Stomach (tissue), 9 donors: Measurements from ENCODE around the gene SPINK13. TPM values are rescaled to one million over a fixed set of nuclear protein-coding genes. Genes with fewer than 3 reads are reported as not detected.
A peak's percentile ranks its signal among the peaks of the same experiment; 100 is the strongest.
"Not testable (repeated sequence)": the region's sequence is repeated elsewhere in the genome, so short reads cannot be mapped to it uniquely, and the experiment has no call there.

ENCODE experiments used
- DNase-seq, 2 donors: peaks; one replicate each; pipeline versions ENCODE4 v3.0.0 to v3.0.0-alpha.2; 2013 to 2019
- H3K27ac ChIP-seq, 5 donors: fragments of 200-600 bp in 4 of 5; sonication (generic) in 4 of 5; one replicate each; pipeline ENCODE4 v1.5.1; 2013 to 2019; ENCODE audit warnings: mild to moderate bottlenecking in 1 of 5, moderate library complexity in 1 of 5
- H3K27me3 ChIP-seq, 3 donors: fragments of 200-600 bp; sonication (generic); one replicate each; pipeline ENCODE4 v1.5.1; 2017 to 2019; ENCODE audit warnings: mixed run types in 1 of 3
- H3K36me3 ChIP-seq, 4 donors: fragments of 200-600 bp; sonication (generic); 1 replicate in 3 of 4; 2 replicates in 1 of 4; pipeline ENCODE4 v1.5.1; 2016 to 2019
- H3K4me1 ChIP-seq, 4 donors: fragments of 200-600 bp; sonication (generic); one replicate each; pipeline ENCODE4 v1.5.1; 2016 to 2019
- H3K4me3 ChIP-seq, 4 donors: fragments of 200-600 bp; sonication (generic) in 3 of 4; one replicate each; pipeline ENCODE4 v1.5.1; 2016 to 2019; ENCODE audit warnings: mild to moderate bottlenecking in 1 of 4
- H3K9me3 ChIP-seq, 4 donors: fragments of 200-600 bp; sonication (generic); one replicate each; pipeline ENCODE4 v1.5.1; 2016 to 2019
- EP300 ChIP-seq: sonication (generic); formaldehyde crosslinking; IDR thresholded peaks from one replicate; pipeline ENCODE4 v1.6.1; 2017; ENCODE audit warnings: antibody characterized with exemption
- POLR2A ChIP-seq, 4 donors: fragments of 450-650 bp; IDR thresholded peaks; one replicate each; pipeline ENCODE4 v1.6.1; 2016; ENCODE audit warnings: antibody characterized with exemption in 4 of 4, control low read depth in 2 of 4, mild to moderate bottlenecking in 1 of 4, moderate library complexity in 1 of 4
- POLR2AphosphoS5 ChIP-seq, 3 donors: sonication (generic); formaldehyde crosslinking; IDR thresholded peaks; one replicate each; pipeline ENCODE4 v1.6.1; 2016; ENCODE audit warnings: antibody characterized with exemption in 3 of 3
- WGBS, 5 donors: extraction: QIAGEN DNeasy Blood & Tissue Kit in 3 of 5; methylation state at CpG; one replicate each; pipeline versions ENCODE4 v1.1.5 to v1.1.7; 2013 to 2018; 5-methylcytosine and 5-hydroxymethylcytosine counted together
- intact Hi-C: fragments of 100-400 bp; cut with DNase I; formaldehyde crosslinking; loops from one replicate; pipeline ENCODE4 v1.15.1; 2023; ENCODE audit warnings: low total_unique reads
- polyA plus RNA-seq, 3 donors: library from polyadenylated mRNA; stranded (reverse); fragments of 200-250 nt; gene quantifications; one replicate each; pipeline ENCODE4 v1.2.3, GENCODE V29; 2013
- total RNA-seq, 5 donors: library from RNA; depleted of rRNA; stranded (reverse); fragments of >200 nt; gene quantifications; one replicate each; pipeline versions ENCODE4 v1.1.0 to v1.2.3, GENCODE V29; 2014 to 2016
- TF ChIP-seq, protein P1 (sequence below), 7 experiments: fragments of 450-650 bp in 4 of 7; fragments of 200-600 bp in 3 of 7; sonication (generic) in 3 of 7; IDR thresholded peaks; one replicate each; pipeline ENCODE4 v1.5.1; 2016 to 2019; ENCODE audit warnings: antibody characterized with exemption in 7 of 7, control low read depth in 2 of 7, mild to moderate bottlenecking in 1 of 7
- donor health status: healthy with polysubstance abuse.
- donor health status: Bipolar disorder and iron deficiency.
- donor health status: healthy.

Gene SPINK13
- total and polyA plus RNA-seq, 8 donors = 1.4 to 9.3 (median 1.5) TPM; not detected in 5

- Histone ChIP-seq H3K27me3 (no peaks in the 10 kb centered on the region), H3K4me1 (no peaks in the 10 kb centered on the region), H3K36me3 (no peaks in the 10 kb centered on the region), H3K4me3 (no peak within 1 kb of the TSS), H3K27ac (no peak within 1 kb of the TSS), H3K9me3 (peaks cover 0 to 5% (median 0%) of the 10 kb centered on the region in 4 donors)
- intact Hi-C loops = no loop called here
- TF ChIP-seq EP300 (no peak), POLR2A (IDR thresholded peaks at IDR 0.05) (no peak), POLR2AphosphoS5 (IDR thresholded peaks at IDR 0.05) (no peak)
- TF ChIP-seq, protein P1, sequence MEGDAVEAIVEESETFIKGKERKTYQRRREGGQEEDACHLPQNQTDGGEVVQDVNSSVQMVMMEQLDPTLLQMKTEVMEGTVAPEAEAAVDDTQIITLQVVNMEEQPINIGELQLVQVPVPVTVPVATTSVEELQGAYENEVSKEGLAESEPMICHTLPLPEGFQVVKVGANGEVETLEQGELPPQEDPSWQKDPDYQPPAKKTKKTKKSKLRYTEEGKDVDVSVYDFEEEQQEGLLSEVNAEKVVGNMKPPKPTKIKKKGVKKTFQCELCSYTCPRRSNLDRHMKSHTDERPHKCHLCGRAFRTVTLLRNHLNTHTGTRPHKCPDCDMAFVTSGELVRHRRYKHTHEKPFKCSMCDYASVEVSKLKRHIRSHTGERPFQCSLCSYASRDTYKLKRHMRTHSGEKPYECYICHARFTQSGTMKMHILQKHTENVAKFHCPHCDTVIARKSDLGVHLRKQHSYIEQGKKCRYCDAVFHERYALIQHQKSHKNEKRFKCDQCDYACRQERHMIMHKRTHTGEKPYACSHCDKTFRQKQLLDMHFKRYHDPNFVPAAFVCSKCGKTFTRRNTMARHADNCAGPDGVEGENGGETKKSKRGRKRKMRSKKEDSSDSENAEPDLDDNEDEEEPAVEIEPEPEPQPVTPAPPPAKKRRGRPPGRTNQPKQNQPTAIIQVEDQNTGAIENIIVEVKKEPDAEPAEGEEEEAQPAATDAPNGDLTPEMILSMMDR (IDR thresholded peaks at IDR 0.05) = no peak
- peak; percentile 38 to 69 for DNase-seq
- 20 to 49% (median 28%) methylated on average over 3 of the region's 3 CpGs for whole genome bisulfite sequencing, 5 donors
Observed at GRCh38 chr5:148312153-148312552, 43.6 kb downstream of the SPINK13 start, which contains the start of gene SPINK7. Gene SPINK7 (plus strand): TSS chr5:148312423. CDS start chr5:148312484, 61 bp downstream.

- Histone ChIP-seq H3K27me3 (no peaks in the 10 kb centered on the region), H3K36me3 (no peaks in the 10 kb centered on the region), H3K27ac (no peak overlapping the region), H3K4me3 (no peak overlapping the region), H3K4me1 (no peaks in the 10 kb centered on the region), H3K9me3 (no peaks in the 10 kb centered on the region)
- no peak for TF ChIP-seq POLR2AphosphoS5 (IDR thresholded peaks at IDR 0.05)
- no peak for TF ChIP-seq POLR2A (IDR thresholded peaks at IDR 0.05)
- TF ChIP-seq EP300 = no peak
- TF ChIP-seq, protein P1 (IDR thresholded peaks at IDR 0.05) = no peak
- DNase-seq = peak in 1 of 2 donors; percentile 11
- intact Hi-C loops = no loop called here
- WGBS, 5 donors = 79 to 93% (median 87%) methylated on average over 2 of the region's 2 CpGs
Observed at GRCh38 chr5:148314187-148314586, 45.6 kb downstream of the SPINK13 start.

DNA sequence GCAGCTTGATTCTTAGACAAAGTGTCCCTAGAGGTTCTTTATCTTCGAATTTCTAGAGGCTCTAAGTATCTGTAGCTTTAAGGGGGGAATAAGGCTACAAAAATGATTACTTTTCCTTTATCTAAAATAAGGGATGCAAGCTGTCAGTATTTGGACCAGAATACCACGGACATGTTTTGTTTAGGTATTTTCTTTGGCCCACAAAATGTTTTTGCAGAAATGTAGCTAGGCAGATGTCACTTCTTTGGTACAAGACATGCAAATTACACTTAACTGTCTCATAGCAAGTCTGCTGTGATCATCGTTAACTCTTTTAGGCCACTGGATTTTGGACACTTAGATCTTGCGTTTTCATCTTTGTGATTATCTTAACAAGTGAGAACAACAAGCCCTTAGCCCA lies 46.1 kb downstream of the SPINK13 start:
- TF ChIP-seq, protein P1 (IDR thresholded peaks at IDR 0.05) = no peak
- TF ChIP-seq POLR2AphosphoS5 (IDR thresholded peaks at IDR 0.05) (no peak), POLR2A (IDR thresholded peaks at IDR 0.05) (no peak), EP300 (no peak)
- peaks cover 0 to 2% (median 0%) of the 10 kb centered on the region in 4 donors for H3K4me1 ChIP-seq
- H3K36me3 ChIP-seq = no peaks in the 10 kb centered on the region
- H3K27ac ChIP-seq = no peak overlapping the region
- no peak overlapping the region for H3K4me3 ChIP-seq
- no peaks in the 10 kb centered on the region for H3K9me3 ChIP-seq
- no peaks in the 10 kb centered on the region for H3K27me3 ChIP-seq
- WGBS, 5 donors = 64 to 80% (median 73%) methylated on average over 4 of the region's 4 CpGs
- intact Hi-C loops = no loop called here
- no peak for DNase-seq

- DNase-seq = peak in 1 of 2 donors; percentile 18
Observed at GRCh38 chr5:148320011-148320963, 51.7 kb downstream of the SPINK13 start.

More at GRCh38 chr5:148320011-148320963, 51.7 kb downstream of the SPINK13 start:
- H3K4me1 ChIP-seq, H3K27me3 ChIP-seq, H3K9me3 ChIP-seq, intact Hi-C loops, H3K36me3 ChIP-seq: not testable (repeated sequence)
- WGBS, 5 donors = 16 to 58% (median 41%) methylated on average over 27 to 42 of the region's 42 CpGs
- peak overlapping the region; percentile 26 to 36 (median 30) for H3K4me3 ChIP-seq
- peak overlapping the region in 1 of 5 donors; percentile 42 for H3K27ac ChIP-seq
